ENCODE results near the gene SLC6A16.
"Not testable (repeated sequence)": the region's sequence is repeated elsewhere in the genome, so short reads cannot be mapped to it uniquely, and the experiment has no call there.

The SLC6A16 gene

DNA sequence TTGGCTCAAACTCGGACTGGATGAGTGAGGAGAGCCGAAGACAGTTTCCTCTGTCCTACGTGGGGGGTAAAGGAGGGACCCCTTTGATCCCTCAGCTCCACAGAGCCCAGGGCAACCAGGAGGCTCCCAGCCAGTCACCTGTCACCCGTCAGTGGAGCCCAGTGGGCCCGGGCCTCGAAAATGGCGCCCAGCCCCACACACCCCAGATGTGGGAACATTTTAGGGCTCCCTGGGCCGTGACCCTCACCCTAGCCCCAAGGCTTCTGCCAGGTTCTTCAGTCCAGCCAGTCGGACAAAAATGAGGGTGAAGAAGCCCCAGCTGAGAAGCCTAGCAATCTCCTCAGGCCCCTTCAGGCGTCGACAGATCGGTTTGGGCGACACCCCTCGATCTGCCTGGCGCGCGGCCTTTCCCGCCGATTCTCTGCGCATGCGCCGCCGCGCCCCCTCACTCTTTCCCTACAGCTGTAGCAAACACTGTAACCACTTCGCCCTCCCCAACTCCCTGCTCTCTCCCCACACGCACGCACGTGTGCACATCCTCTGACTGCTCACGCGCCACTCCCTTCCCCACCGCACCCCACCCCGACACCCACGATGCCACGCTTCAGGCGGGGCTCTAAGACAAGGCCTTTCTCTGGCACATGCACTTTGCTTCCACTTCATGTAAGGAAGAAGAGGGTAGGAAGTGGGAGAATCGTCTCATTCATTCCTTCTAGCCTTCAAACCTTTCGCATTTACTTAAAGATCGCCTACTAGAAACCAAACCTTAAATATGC, at the start of gene SLC6A16:
TSS of gene SLC6A16 (minus strand) at position 391 of the 776 bp plus-strand sequence. CDS start 13,844 bp downstream, outside the sequence.
- no peak for DNase-seq (ENCODE audit: low spot score)

DNA sequence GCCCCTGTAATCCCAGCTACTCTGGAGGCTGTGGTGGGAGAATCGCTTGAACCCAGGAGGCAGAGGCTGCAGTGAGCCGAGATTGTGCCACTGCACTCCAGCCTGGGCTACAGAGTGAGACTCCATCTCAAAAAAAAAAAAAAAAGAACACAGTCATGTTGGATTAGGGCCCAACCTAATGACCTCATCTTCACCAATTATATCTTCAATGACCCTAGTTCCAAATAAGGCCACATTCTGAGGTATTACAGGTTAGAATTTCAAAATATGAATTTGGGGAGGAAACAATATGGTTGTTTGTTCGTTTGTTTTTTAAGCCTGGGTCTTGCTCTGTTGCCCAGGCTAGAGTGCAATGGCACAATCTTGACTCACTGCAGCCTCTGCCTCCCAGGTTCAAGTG, 48.2 kb upstream of the SLC6A16 start:
- not testable (repeated sequence) for DNase-seq (ENCODE audit: low spot score)

DNA sequence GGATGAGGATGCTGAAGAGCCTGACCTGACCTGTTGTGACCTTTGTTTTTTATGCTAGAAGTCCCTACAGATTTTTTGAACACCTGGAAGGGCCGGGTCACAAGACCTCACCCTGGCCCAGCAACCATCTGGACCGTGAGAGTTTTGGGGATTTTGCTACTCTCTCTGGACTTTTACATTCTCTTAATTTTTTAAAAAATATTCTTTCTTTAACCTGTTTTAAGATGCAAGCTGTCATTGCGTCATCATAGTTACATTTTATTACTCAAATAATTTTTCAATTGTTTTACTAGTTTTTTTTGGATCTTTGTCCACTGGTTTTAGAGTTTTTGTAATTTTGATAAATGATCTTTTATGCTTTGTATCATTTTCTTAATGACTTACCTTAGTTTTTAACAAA, 46.2 kb upstream of the SLC6A16 start:
- DNase-seq (ENCODE audit: low spot score) = no peak

DNA sequence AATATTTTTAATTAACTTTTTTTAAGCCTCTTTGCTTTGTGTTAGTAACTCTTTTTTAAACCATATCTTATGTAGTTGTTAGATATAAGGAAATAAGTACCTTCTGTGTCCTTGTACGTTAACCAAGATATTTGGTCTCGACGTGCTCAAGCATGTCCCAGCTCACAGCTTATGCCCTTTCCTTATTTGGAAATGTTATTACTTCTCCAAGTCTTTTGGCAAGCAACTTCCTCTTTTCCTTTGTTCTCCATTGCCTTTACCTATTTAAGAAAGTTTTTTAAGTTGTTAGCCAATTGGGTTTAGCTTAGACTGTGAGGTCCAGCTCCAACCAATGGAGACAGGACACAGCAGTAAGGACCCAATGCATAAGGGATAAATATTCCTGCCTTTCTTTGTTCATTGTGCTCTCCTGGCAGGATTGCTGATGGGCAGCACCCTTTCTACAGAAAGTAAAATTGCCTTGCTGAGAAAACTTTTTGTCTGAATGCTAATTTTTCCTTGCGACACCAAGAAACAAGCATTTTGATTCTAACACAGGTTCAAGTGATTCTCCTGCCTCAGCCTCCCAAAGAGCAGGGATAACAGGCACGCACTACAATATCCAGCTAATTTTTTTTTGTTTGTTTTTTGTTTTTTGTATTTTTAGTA, 43.8 kb upstream of the SLC6A16 start:
- DNase-seq (ENCODE audit: low spot score) = no peak

GRCh38 chr19:49366110-49366509, 41.1 kb upstream of the SLC6A16 start:
- no peak for DNase-seq (ENCODE audit: low spot score)

DNA sequence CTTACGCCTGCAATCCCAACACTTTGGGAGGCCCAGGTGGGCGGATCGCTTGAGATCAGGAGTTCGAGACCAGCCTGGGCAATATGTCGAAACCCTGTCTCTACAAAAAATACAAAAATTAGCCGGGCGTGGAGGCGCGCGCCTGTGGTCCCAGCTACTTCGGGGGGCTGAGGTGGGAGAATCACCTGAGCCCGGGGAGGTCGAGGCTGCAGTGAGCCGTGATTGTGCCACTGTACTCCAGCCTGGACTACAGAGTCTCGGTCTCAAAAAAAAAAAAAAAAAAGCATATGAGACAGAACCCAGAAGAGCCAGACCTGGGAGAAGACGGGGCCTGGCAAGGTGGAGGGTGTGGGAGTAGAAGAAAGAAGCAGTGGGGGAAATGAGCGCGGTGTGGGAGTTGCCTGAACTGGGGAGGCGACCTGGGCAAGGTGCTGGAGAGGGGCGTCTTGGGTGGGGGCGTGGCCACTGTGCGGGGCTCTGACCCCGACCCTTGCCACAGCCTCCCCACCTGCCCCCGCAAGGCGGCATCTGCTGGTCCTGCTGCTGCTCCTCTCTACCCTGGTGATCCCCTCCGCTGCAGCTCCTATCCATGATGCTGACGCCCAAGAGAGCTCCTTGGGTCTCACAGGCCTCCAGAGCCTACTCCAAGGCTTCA, 39.2 kb upstream of the SLC6A16 start:
- DNase-seq (ENCODE audit: low spot score) = no peak

- peak; percentile 99 for DNase-seq (ENCODE audit: low spot score)
Measured at GRCh38 chr19:49363268-49364082, 38.5 kb upstream of the SLC6A16 start, which contains the start of gene DKKL1. DKKL1 (plus strand) TSS chr19:49363877; CDS start chr19:49363999, 122 bp downstream.

DNA sequence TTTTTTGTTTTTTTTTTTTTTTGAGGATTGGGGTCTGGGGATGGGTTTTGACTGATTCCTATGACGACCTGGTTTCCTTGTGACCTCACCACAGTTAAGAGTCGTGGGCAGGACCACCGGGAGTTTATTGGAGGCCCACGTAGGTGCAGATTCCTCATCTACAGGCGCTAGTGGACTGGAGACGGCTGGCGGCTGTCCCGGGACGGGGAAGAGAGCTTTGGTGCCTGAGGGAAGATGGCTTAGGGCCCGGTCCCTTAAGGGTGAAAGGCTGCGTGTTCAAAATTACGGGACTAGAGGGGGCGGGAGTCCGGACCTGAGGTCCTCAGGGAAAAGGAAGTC, 37.9 kb upstream of the SLC6A16 start:
- no peak for DNase-seq (ENCODE audit: low spot score)

GRCh38 chr19:49362048-49362928, 37.3 kb upstream of the SLC6A16 start, which contains the start of gene TEAD2:
TEAD2 (minus strand) TSS chr19:49362416; CDS start chr19:49360075, 2,341 bp downstream.
- peak; percentile 26 for DNase-seq (ENCODE audit: low spot score)

DNA sequence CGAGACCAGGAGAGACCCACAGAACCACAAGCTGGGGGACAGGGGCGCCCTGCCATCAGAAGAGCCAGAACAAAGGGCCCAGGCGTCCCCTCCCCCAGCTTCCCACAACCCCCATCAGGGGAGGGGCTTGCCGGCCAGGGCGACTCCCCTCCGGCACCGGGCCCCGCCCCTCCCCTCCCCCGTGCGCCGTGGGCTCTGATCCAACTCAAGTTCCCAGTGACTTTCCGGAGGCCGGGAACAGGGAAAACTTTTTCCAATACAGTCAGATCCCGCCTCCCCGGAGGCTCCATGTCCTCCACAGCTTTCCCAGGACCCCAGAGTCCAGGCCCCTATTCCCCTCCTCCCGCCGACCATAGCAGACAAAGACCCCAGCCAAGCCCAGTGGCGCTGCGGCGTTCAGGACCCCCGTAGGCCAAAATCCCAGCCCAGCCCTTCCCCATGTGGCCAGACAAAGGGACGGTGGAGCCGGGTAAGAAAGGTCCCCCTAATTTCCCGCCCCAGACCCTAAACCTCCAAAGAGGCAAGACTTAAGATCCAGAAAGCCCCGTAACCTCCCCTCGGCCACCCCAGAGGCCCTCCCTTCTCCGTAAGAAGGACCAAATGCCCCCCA, 36.6 kb upstream of the SLC6A16 start:
- no peak for DNase-seq (ENCODE audit: low spot score)

DNA sequence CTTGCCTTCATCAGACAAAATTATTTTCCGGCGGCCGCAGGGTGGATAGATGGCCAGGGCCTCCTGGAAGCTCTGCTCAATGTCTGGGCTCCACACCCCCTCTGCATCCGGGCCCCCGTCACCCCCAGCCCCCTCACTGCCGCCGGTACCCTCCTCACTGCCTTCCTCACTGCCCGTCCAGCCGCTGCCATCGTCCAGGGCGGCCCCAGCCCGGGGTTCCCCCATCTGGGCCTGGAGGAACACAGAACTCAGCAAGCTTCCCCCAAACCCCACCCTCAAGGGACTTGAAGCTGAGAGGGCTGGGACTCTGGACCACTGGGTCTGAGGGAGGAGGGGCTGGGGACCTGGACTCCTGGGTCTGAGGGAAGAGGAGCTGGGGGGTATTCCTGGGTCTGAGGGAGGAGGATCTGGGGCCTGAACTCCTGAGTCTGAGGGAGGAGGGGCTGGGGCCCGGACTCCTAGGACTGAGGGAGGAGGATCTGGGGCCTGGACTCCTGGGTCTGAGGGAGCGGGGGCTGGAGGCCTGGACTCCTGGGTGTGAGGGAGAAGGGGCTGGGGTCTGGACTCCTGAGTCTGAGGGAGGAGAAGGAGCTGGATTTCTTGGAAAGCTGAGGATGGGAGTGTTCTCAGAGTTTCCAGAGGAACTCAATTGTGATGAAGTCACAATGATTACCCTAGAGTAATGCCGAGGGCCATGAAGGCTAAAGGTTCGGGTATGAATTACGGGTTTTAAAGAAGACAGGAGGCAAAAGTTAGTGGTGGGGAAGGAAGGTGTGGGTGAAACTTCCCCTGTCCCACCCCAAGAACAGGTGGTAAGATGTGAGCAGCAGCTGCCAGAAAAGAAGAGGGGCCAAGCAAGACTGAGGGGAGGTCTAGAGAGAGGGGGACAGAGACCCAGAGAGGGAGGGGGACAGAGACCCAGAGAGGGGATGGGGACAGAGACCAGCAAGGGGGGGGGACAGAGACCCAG, 35.1 kb upstream of the SLC6A16 start:
- no peak for DNase-seq (ENCODE audit: low spot score)

DNA sequence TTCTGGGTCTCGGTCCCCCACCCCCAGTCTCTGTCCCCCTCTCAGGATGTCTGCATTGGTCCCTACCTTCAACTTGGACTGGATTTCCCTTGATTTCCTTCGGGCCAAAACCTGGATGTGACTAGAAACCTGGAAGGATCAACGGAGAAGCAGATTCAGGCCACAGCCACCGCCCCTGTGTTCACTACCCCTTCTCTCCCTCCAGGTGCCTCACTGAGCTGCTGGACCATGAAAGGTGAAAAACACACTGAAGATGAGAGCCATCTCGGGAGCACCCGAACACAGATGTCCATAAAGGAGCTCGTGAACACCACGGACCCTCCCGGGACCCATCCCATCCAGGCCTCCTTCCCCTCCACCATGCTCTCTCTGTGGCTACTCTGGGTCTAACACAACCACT, 32.2 kb upstream of the SLC6A16 start:
- no peak for DNase-seq (ENCODE audit: low spot score)

DNA sequence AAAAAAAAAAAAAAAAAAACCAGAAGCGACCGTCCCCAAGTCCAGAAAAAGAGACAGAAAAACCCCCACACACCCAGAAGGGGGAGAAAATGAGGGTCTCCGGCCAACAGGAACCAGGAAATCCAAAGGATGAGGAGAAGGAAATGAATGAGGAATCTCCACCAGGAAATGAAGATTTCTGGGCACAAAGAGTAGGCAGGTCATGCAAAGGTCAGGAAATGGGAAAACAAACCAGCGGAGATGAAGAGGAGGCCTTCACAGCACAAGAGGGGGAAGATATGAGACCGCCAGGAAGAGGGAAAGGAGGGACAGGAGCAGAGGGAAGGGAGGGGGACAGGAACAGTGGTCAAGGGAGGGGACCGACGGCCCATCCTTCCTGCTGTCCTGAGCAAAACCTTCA, 31.4 kb upstream of the SLC6A16 start:
- no peak for DNase-seq (ENCODE audit: low spot score)

DNA sequence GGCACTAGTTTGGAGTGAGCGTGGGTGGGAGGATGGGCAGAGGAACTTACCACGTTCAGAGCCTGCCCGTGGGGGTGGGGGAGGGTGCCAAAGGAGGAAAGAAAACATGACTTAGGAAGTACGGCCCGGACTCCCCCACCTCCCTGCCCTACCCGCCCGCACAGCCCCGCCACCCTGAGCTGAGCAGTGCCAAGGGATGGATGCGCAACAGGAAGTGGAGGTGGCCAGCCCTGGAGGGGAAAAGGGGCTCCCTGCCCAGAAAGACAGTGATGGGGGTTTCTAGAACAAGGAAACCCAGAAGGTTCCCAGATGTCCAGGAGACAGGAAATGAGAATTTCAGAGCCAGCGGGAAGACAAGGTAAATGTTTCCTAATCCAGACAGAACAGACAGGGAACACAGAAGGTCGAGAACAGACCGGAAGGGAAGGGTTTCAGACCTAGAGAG, 30.9 kb upstream of the SLC6A16 start:
- DNase-seq (ENCODE audit: low spot score) = no peak

- no peak for DNase-seq (ENCODE audit: low spot score)
Measured at GRCh38 chr19:49349567-49349966, 24.6 kb upstream of the SLC6A16 start.

DNA sequence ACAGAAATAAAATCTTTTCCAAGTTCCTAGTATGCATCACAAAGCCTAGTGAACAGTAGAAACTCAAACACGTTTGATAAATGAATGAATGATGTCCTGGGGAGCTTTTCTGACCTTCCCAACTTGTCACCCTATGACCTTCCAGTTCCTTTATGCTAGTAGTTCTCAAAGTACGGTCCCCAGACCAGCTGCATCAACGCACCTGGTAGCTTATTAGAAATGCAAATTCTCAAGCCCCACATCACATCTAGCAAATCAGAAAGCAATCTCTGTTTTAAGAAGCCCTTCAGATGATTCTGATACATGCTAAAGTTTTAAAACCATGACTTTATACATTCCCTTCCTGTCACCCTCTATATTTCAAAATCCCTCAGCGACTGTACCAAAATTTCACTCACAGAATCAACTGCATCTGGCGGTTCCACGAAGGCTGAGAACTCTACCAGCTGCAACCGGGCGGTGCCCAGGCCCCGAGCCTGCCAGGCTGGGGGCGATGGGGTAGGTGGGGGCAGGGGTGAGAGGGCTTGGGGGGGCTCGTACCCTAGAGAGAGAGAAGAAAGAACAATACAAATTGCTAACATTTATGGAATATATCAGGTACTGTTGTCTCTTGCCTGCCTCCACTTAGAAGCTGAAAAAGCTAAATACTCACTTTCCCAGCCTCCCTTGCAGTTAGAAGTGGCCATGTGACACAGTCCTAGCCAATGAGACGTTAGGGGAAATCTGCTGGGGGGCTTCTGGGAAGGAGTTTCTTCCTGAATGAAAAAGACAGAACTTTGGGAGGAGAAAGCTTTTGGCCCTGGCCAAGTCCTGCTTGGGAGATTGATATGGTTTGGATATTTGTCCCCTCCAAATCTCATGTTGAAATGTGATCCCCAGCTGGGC, 23.6 kb upstream of the SLC6A16 start:
- no peak for DNase-seq (ENCODE audit: low spot score)

- no peak for DNase-seq (ENCODE audit: low spot score)
Measured at GRCh38 chr19:49347835-49348234, 22.8 kb upstream of the SLC6A16 start.

DNA sequence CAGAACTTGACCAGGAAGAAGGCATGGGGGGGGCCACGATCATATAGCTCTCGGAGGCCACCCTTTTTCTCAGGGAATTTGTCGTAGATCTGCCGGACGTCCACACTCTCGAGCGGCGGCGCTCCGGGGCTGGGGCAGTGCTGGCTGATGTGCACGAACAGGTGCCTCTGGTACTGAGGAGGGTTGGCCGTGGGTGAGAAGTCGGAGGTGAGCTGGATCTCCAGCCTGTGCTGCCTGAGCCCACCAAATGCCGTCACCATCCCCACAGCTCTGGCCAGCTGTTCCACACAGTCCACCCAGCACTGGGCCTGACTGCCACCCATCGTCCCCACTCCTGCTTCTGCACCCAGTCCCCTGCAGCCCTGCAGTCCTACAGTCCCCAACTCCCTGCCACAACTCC, 22.2 kb upstream of the SLC6A16 start:
- DNase-seq (ENCODE audit: low spot score) = no peak
